HFF-Myc (cell line): ENCODE results near the gene FLG.
"Not testable (repeated sequence)": the region's sequence is repeated elsewhere in the genome, so short reads cannot be mapped to it uniquely, and the experiment has no call there.

Source experiments
- DNase-seq: peaks from one replicate; pipeline ENCODE4 v3.0.0-alpha.2; 2011; ENCODE audit warnings: low read depth; ENCODE audit errors: extremely low read depth
- H3K4me3 ChIP-seq: replicated peaks from 2 replicates; pipeline ENCODE4 v1.5.1; 2011; ENCODE audit warnings: low read depth, mild to moderate bottlenecking, control low read depth, low read length
- TF ChIP-seq, protein P1 (sequence below): IDR thresholded peaks from 2 replicates; pipeline ENCODE4 v1.5.1; 2012; ENCODE audit warnings: mild to moderate bottlenecking, low read depth, low read length, control low read depth; ENCODE audit errors: missing control alignments

FLG gene

DNA sequence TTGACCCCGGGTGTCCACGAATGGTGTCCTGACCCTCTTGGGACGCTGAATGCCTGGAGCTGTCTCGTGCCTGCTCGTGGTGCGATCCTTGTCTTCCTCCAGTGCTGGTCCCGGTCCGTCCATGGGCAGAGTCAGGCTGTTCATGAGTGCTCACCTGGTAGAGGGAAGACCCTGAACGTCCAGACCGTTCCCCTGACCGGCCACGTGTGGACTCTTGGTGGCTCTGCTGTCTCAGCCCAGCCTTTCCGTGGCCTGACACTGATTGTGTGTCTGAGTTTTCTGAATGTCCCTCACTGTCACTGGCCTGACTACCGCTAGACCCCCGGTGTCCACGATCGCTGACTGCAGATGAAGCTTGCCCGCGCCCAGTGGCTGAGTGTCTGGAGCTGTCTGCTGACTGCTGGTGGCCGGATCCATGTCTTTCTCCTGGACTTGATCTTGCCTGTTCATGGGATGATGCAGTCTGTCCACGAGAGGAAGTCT, 11.7 kb downstream of the FLG start:
- TF ChIP-seq, protein P1, sequence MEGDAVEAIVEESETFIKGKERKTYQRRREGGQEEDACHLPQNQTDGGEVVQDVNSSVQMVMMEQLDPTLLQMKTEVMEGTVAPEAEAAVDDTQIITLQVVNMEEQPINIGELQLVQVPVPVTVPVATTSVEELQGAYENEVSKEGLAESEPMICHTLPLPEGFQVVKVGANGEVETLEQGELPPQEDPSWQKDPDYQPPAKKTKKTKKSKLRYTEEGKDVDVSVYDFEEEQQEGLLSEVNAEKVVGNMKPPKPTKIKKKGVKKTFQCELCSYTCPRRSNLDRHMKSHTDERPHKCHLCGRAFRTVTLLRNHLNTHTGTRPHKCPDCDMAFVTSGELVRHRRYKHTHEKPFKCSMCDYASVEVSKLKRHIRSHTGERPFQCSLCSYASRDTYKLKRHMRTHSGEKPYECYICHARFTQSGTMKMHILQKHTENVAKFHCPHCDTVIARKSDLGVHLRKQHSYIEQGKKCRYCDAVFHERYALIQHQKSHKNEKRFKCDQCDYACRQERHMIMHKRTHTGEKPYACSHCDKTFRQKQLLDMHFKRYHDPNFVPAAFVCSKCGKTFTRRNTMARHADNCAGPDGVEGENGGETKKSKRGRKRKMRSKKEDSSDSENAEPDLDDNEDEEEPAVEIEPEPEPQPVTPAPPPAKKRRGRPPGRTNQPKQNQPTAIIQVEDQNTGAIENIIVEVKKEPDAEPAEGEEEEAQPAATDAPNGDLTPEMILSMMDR = no peak
- H3K4me3 ChIP-seq = no peak overlapping the region
- DNase-seq = no peak

DNA sequence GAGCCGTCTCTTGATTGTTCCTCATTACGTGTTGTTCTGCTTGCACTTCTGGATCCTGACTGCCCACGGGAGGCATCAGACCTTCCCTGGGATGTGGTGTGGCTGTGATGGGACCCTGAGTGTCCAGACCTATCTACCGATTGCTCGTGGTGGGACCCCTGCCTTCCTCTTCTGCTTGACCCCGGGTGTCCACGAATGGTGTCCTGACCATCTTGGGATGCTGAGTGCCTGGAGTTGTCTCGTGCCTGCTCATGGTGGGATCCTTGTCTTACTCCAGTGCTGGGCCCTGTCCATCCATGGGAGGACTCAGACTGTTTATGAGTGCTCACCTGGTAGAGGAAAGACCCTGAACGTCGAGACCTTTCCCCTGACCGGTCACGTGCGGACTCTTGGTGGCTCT, 12.9 kb downstream of the FLG start:
- DNase-seq = not testable (repeated sequence)

DNA sequence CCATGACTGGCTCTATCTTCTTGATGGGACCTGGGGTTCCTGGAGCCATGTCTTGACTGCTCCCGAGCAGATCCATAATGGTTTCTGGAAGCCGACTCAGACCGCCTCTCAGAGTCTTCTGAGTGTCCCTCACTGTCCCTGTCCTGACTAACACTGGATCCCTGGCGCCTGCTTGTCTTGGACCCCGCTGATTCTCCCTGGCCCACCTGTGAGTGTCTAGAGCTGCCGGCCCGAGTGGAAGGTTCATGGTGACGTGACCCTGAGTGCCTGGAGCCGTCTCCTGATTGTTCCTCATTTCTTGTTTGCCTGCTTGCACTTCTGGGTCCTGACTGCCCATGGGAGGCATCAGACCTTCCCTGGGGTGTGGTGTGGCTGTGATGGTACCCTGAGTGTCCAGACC, 15.1 kb downstream of the FLG start:
- no peak for DNase-seq
- TF ChIP-seq, protein P1 = no peak
- H3K4me3 ChIP-seq = no peak overlapping the region

More for the DNA sequence above, 12.9 kb downstream of the FLG start:
- not testable (repeated sequence) for H3K4me3 ChIP-seq

DNA sequence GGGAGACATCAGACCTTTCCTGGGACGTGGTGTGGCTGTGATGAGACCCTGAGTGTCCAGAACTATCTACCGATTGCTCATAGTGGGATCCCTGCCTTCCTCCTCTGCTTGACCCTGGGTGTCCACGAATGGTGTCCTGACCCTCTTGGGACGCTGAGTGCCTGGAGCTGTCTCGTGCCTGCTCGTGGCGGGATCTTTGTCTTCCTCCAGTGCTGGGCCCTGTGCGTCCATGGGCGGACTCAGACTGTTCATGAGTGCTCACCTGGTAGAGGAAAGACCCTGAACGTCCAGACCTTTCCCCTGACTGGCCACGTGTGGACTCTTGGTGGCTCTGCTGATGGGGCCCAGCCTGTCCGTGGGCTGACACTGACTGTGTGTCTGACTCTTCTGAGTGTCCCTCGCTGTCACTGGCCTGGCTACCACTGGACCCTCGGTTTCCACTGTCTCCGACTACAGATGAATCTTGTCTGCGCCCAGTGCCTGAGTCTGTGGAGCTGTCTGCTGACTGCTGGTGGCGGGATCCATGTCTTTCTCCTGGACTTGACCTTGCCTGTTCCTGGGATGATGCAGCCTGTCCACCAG, 15.6 kb downstream of the FLG start:
- not testable (repeated sequence) for DNase-seq, H3K4me3 ChIP-seq

DNA sequence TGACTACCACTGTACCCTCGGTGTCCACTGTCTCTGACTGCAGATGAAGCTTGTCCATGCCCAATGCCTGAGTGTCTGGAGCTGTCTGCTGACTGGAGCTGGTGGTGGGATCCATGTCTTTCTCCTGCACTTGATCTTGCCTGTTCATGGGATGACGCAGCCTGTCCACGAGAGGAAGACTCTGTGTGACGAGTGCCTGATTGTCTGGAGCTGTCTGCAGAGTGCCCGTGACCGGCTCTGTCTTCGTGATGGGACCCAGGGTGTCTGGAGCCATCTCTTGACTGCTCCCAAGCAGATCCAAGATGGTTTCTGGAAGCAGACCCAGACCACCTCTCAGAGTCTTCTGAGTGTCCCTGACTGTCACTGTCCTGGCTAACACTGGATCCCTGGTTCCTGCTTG, 16.3 kb downstream of the FLG start:
- not testable (repeated sequence) for DNase-seq

DNA sequence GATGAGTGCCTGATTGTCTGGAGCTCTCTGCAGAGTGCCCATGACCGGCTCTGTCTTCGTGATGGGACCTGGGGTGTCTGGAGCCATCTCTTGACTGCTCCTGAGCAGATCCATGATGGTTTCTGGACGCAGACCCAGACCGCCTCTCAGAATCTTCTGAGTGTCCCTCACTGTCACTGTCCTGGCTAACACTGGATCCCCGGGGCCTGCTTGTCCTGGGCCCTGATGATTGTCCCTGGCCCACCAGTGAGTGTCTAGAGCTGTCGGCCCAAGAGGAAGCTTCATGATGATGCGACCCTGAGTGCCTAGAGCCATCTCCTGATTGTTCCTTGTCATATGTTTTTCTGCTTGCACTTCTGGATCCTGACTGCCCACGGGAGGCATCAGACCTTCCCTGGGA, 17.1 kb downstream of the FLG start:
- not testable (repeated sequence) for DNase-seq, H3K4me3 ChIP-seq

More for the DNA sequence above, 16.3 kb downstream of the FLG start:
- not testable (repeated sequence) for H3K4me3 ChIP-seq

DNA sequence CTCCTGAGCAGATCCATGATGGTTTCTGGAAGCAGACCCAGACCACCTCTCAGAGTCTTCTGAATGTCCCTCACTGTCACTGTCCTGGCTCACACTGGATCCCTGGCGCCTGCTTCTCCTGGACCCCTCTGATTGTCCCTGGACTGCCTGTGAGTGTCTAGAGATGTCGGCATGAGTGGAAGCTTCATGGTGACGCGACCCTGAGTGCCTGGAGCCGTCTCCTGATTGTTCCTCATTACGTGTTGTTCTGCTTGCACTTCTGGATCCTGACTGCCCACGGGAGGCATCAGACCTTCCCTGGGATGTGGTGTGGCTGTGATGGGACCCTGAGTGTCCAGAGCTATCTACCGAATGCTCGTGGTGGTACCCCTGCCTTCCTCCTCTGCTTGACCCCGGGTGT, 18.9 kb downstream of the FLG start:
- DNase-seq, H3K4me3 ChIP-seq: not testable (repeated sequence)

DNA sequence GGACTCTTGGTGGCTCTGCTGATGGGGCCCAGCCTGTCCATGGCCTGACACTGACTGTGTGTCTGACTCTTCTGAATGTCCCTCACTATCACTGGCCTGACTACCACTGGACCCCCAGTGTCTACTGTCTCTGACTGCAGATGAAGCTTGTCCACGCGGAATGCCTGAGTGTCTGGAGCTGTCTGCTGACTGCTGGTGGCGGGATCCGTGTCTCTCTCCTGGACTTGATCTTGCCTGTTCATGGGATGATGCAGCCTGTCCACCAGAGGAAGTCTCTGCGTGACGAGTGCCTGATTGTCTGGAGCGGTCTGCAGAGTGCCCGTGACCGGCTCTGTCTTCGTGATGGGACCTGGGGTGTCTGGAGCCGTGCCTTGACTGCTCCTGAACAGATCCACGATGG, 20.3 kb downstream of the FLG start:
- DNase-seq, H3K4me3 ChIP-seq: not testable (repeated sequence)

DNA sequence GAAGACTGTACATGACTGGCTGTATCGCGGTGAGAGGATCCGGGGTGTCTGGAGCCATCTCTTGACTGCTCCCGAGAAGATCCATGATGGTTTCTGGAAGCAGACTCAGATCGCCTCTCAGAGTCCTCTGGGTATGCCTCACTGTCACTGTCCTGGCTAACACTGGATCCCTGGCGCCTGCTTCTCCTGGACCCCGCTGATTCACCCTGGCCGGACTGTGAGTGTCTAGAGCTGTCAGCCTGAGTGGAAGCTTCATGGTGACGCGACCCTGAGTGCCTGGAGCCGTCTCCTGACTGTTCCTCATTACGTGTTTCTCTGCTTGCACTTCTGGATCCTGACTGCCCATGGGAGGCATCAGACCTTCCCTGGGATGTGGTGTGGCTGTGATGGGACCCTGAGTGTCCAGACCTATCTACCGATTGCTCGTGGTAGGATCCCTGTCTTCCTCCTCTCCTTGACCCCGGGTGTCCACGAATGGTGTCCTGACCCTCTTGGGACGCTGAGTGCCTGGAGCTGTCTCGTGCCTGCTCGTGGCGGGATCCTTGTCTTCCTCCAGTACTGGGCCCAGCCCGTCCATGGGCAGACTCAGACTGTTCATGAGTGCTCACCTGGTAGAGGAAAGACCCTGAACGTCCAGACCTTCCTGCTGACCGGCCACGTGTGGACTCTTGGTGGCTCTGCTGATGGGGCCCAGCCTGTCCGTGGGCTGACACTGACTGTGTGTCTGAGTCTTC, 21.7 kb downstream of the FLG start:
- not testable (repeated sequence) for H3K4me3 ChIP-seq, DNase-seq

DNA sequence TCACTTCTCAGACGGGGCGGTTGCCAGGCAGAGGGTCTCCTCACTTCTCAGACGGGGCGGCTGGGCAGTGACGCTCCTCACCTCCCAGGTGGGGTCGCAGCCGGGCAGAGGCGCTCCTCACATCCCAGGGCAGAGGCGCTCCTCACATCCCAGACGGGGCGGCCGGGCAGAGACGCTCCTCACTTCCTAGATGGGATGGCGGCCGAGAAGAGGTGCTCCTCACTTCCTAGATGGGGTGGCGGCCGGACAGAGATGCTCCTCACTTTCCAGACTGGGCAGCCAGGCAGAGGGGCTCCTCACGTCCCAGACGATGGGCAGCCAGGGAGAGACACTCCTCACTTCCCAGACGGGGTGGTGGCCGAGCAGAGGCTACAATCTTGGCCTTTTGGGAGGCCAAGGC, 68.6 kb downstream of the FLG start:
- DNase-seq, H3K4me3 ChIP-seq: not testable (repeated sequence)
